ENCODE results near the gene AFAP1L1.

DNA sequence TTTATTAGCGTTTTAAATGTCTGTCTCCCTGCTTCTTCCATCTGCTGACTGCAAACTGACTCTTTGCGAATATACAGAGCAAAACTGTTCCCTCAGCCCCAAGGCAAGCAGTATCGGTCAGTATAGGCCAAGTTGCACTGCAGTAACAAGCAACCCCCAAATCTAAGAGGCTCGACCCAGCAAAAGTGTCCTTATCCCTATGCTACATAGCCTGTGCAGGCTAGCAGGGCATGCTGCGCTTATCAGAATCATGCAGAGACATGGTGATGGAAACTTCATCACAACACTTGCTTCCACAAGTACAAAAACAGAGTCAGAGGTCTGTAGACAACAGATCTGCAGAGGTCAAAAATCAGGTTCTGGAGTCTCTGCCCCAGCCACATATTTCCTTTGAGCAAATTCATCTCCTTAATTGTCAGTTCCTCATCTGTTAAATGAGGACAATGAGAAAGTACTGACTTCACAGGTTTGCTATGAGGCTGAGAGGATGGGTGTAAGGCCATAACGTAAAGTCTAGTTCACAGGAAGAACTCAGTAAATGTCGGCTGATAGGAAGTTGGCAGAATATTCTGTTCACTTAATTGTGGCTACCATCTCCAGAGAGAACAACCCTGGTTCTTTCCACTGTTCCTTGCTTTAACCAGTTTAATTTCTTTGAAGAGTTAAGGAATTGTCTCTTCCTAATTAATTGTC is 117.0 kb downstream of the AFAP1L1 start:
- TF ChIP-seq, protein P1, sequence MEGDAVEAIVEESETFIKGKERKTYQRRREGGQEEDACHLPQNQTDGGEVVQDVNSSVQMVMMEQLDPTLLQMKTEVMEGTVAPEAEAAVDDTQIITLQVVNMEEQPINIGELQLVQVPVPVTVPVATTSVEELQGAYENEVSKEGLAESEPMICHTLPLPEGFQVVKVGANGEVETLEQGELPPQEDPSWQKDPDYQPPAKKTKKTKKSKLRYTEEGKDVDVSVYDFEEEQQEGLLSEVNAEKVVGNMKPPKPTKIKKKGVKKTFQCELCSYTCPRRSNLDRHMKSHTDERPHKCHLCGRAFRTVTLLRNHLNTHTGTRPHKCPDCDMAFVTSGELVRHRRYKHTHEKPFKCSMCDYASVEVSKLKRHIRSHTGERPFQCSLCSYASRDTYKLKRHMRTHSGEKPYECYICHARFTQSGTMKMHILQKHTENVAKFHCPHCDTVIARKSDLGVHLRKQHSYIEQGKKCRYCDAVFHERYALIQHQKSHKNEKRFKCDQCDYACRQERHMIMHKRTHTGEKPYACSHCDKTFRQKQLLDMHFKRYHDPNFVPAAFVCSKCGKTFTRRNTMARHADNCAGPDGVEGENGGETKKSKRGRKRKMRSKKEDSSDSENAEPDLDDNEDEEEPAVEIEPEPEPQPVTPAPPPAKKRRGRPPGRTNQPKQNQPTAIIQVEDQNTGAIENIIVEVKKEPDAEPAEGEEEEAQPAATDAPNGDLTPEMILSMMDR (IDR thresholded peaks at IDR 0.05; ENCODE audit: low read length): no peak
- TF ChIP-seq EZH2phosphoT487 (IDR thresholded peaks at IDR 0.05; ENCODE audit: low read length): no peak
